Stimulated activated CD8-positive, alpha-beta memory T cell treated with anti-CD3 and anti-CD28 coated beads, Interleukin-2, amount 100 ng/mL, for 1 hour (primary cell): ENCODE data around the gene NPAS1.

ENCODE experiments used
- DNase-seq, 2 donors: peaks; one replicate each; pipeline ENCODE4 v3.0.0-alpha.2; 2020; ENCODE audit warnings: low read depth in 2 of 2

Gene NPAS1, protein sequence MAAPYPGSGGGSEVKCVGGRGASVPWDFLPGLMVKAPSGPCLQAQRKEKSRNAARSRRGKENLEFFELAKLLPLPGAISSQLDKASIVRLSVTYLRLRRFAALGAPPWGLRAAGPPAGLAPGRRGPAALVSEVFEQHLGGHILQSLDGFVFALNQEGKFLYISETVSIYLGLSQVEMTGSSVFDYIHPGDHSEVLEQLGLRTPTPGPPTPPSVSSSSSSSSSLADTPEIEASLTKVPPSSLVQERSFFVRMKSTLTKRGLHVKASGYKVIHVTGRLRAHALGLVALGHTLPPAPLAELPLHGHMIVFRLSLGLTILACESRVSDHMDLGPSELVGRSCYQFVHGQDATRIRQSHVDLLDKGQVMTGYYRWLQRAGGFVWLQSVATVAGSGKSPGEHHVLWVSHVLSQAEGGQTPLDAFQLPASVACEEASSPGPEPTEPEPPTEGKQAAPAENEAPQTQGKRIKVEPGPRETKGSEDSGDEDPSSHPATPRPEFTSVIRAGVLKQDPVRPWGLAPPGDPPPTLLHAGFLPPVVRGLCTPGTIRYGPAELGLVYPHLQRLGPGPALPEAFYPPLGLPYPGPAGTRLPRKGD

DNA sequence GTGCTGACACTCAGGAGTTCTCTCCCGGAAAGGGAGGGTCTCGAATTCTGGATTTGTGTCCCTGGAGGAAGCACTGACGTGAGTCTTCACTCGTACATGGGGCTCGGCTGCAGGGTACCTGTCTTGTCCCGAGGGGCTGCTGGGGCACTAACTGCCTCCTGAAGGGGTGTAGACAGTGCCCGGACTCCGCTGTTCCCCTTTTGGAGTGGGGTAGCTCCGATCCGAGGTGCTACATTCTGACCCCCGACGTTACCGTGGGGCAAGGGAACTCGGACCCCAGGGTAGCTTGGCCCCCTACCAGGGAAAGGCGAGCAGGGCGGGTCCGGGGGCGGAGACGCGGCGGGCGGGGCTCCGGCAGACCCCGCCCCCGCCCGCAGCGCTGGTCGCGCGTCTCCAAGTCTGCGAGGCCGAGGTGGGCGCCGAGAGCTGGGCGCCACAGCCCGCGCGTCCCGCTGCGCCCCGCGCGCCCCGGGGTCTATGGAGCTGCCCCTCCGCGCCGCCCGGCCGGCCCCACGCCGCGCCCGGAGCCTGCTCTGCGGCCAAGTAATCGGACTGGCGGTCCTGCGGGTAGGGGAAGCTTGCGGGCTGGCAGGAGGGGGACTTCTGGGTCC is at the start of gene NPAS1:
Gene NPAS1, plus strand, starts transcription at position 407 of the 611 bp plus-strand sequence. CDS start 1,211 bp downstream, outside the sequence.
- no peak for DNase-seq

DNA sequence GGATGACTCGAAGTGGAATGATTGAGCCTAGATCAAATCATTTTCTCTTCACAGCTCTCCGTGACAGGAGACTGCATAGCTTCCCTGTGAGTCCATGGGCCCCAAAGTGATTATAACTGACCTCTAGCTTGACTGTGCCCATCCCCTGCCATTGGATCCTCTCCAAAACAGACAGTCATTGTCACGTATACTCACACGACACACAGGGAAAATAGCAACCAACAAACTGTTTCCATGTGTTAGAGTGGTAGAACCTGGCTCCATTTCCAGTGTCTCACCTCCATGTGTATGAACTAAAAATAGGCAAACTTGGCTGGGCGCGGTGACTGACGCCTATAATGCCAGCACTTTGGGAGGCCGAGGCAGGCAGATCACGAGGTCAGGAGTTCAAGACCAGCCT is 48.8 kb upstream of the NPAS1 start:
- DNase-seq = no peak

DNA sequence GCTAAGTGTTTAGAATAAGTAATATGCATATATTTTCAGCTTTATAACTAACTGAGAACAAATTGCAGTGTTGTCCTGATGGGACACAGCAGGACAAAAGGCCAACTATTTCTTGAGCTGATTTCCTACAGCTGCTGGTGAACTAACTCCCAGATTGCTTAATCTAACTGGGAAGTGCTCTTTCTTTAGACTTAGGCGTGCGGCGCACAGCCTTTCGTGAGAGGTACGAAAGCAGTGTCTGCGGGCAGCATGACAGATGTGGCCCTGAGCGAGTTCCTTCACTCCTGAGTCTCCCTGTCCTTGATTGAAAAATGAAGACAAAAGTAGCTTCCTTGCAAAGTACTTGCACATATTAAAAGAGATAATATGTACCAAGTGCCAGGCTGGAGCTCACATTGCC is 47.3 kb upstream of the NPAS1 start:
- no peak for DNase-seq

DNA sequence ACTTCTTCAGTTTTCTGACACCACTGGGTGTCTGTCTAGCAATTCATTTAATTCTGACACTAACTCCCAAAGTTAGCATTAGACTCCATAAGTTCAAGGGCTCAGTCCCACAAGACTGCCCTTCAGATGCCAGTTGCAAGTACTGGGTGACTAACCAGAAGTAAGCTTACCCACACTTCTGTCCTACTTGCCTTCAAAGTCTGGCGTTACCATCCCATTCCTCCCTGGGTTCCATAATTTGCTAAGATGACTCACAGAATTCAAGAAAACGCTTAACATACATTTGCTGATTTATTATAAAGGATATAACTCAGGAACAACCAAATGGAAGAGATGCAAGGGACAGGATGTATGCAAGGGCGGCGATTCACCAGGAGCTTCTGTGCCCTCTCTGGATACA is 45.5 kb upstream of the NPAS1 start:
- no peak for DNase-seq

DNA sequence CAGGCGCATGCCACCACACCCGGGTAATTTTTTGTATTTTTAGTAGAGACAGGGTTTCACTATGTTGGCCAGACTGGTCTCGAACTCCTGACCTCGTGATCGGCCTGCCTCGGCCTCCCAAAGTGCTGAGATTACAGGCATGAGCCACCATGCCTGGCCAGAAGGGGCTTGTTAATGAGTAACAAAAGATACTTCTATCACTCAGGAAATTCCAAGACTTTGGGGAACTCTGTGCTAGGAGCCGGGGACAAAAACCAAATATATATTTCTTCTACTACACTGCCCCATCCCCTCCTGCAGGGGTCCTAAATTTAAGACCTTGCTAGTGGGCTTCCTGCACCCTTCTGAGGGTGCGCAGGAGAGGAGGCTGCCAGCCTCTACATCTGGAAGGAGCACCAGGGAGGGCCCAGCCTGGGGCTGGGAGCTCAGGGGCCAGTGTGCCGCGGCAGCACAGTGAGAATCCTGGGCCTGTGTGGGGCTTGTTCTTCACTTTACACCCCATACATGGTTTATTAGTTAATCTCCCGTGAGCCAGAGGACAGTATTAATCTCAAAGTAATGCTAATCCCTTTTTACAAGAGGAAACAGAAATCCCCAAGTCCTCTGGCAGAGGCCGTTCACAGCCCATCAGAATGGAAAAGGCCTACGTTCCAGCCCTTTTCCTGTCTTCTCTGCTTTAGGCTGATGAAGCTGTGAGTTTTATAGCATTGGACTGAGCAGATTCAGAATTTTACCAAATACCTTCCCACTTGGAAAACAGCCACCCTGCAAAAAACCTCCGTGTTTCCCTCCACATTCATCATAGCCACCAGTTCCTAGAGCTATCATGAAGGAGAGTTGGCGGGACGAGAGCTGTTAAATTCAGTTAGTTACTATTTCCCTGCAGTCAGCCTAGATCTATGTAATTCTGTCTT is 44.4 kb upstream of the NPAS1 start:
- DNase-seq = no peak

DNA sequence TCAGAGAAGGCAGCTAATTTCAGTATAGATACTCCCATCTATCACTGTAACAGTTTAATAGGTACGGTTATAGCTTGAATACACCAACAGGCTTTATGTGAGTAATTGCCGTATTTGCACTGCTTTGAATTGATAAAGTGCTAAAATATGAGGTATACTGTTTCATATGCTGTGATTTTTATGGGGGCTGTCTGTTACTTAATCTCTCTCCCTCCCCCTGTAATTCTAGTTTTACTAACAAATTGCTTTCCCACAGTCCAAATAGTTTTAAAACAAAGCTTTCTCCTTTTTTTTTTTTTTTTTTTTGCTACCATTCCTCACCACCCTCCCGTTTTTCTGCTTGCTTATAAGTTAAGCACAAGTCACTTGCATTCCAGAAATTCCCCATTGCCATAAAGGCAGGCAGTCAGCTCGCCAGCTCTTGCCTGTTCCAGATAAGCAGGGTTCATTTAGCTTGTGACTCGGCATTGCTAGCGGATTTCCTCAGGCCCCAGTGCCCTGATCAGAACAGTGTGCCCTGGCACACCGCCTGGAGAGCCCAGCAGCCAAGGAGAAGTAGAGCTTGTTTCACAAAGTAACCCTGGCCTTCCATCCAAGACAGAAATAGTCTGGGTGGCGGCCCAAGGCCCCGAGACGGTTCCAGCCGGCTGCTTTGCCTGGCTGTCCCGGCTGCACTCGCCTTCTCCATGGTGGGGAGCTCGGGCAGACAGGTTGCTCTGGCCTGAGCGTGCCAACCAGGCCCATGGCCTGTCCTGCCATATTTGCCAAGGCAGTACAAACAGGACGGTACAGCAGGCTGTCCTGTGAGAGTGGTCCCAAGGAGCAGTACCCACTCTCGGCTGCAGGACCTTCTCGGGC is 43.5 kb upstream of the NPAS1 start:
- DNase-seq = no peak

GRCh38 chr19:46976845-46977320 is 42.8 kb upstream of the NPAS1 start:
- no peak for DNase-seq

DNA sequence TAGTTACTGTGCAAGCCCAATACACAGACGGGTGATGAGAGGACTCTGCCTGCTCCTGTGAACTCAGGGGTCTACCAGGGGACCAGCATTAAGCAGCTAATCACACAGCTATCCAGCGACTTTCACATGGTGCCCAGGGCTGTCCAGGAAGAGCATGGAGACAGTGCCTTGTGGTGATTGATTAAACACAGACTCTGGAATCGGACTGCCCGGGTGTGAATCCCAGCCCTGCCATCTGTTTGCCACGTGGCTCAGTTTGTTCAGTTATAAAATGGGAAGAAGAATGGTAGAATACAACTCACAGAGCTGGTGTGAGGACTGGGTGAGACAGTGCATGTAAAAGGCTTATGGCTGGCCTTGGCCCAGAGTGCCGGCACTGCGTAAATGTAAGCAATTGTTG is 42.1 kb upstream of the NPAS1 start:
- no peak for DNase-seq

- no peak for DNase-seq
Measured at GRCh38 chr19:46978171-46978869, 41.3 kb upstream of the NPAS1 start.

DNA sequence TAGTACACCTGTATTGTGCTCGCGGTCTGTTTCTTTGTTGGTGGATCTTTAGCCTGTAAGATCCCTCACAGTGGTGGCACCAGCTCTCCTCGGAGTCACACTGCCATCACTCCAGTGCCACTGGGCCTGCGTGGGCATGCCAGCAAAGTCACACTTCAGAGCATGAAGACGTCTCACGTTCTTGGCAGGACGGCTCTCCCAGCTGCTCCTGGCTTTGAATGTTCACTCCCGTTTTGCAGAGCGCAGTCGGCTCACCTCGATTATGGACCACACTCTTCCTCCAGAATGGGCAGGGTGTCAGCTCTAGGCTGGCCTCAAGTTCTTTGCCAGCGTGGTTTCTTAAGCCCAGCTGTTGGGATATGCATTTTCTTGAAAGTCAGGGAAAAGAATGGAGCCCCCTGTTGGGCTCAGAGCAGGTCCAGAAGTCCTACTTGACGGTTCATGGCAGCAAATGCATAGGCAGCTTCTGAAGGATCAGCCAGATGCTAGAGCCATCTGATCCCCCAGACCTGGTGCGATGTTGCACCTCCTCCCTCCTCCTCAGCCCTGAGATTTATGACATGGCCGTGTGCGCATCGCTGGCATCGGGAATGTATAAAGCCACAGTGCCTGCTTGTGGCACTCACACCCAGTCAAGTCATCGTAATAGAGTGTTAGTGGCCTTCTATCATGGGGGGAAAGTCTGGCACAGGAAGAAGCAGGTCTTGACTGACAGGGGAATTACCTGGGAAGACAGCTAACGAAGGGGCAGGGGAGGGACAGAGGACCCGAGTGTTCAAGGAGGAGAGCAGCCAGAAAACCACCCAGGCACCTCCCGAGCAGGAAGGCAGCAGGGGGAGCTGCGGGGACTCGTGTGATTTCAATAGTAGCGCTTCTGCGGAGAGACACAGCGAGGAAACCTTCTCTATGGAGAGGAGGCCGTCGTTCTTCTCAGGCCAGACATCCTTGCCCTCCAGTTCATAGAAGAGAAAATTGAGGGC is 40.2 kb upstream of the NPAS1 start:
- no peak for DNase-seq

DNA sequence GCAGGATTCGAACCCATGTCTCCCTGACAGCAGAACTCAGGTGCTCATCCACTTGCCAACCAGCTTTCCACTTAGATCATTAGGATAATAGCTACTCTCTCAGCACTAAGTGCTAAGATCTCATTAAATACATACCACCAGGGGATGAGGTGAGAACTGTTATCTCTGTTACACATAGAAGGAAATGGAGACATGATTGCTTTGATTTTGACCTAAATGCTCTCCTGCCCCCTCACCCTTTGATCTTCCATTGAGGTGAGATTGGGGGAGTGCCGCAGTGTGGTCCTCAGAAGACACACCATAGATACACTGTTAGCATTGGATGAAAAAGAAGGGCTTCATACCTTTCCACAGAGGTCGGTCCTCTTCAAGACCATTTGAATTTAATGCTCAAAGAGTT is 38.9 kb upstream of the NPAS1 start:
- no peak for DNase-seq

- no peak for DNase-seq
Measured at GRCh38 chr19:46981286-46981945, 38.2 kb upstream of the NPAS1 start.

- no peak for DNase-seq
Measured at GRCh38 chr19:46983097-46983496, 36.5 kb upstream of the NPAS1 start.

DNA sequence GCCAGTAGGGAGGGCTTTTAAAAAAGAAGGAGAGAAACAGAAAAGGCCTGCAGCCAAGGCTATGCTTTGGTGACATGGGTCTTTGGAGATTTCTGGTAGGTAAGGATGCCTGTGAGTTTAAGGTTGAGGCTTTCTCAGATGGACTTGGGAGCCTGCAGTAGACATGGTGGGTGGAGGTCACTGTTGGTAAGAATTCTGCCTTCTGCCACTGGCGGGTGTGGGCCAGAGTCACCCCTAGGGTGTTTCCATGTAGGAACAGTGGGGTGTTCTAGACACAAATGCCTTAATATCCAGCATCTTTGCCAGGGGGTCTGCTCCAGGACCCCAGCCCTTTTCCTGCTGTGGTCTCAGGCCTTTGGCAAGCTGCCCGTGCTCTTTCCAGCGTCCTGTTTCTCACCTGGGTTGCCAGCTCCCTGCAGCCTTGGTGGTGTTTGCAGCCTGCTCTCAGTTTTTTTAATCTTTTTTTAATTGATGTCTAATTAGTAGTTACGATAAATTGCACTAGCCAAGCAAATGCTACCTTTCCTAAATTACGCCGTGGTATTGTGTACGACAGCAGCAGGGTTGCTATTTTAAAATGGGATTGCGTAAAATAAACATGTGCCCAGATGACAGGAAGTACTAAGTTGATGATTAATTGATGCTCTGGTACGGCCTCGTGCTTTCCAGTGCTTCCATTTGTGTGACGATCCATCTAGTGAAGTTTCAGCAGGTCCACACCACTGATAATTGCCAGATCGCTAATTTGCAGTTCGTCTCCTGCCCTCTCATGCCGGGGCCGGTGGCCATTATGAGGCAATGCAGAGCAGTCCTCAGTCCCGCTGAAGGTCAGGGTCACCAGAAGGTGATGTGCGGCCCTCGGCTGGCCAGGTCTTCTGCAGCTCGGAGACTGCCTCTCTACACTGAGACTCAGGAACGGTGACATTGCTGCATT is 35.3 kb upstream of the NPAS1 start:
- no peak for DNase-seq

DNA sequence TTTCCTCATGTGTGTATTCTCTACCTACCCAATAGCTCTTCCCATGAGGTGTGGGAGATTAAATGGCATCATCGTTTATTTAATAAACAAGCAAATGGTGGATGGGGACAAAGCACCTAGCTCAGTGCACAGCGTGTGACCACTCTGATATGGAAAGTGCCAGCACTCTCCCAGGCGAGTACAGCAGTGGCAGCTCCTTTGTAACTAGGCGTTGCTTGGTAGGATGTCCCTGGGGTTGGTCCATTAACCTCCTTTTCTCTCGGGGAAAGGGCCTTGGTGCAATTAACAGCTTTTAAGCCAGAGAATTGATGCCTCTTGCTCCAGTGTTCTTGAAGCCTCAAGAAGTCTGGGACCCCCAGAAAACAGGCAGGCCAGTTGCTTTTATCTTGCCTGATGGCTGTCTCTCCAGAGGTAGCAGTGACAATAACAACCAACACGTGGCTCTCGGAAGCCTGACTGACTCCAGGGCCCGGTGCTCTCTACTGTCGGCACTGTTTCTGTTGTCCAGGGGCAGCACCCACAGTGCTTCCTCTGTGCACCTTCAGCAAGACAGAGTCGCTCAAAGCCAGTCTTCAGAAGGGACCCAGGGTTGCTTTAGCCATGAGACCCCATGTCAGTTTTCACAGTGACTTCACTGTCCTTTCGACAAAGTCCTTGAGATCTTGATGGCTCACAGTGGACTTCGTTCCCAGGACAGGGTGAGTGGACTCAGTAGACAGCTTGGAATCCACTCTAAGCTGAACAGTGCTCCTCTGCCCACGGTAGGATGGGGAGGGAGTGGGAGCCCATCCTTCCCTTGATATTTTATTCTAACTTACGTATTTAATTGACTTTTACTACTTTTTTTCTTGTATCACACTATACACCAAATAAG is 33.9 kb upstream of the NPAS1 start:
- no peak for DNase-seq

- no peak for DNase-seq
Measured at GRCh38 chr19:46988614-46989230, 30.9 kb upstream of the NPAS1 start.
